ENCODE measurements around the gene PRKCZ.
A peak's percentile ranks its signal among the peaks of the same experiment; 100 is the strongest.
"Not testable (repeated sequence)": the region's sequence is repeated elsewhere in the genome, so short reads cannot be mapped to it uniquely, and the experiment has no call there.

PRKCZ gene

GRCh38 chr1:2137257-2138121, 87.3 kb downstream of the PRKCZ start:
- no peak for DNase-seq

GRCh38 chr1:2139156-2139555, 88.9 kb downstream of the PRKCZ start:
- not testable (repeated sequence) for DNase-seq

GRCh38 chr1:2141025-2141424, 90.8 kb downstream of the PRKCZ start:
- DNase-seq: no peak

- no peak for DNase-seq
These were observed 93.7 kb downstream of the PRKCZ start for GRCh38 chr1:2143814-2144500.

- DNase-seq: no peak
These were observed 94.4 kb downstream of the PRKCZ start for GRCh38 chr1:2144501-2145090.

GRCh38 chr1:2145946-2146835, 96.0 kb downstream of the PRKCZ start:
- DNase-seq: no peak

- no peak for DNase-seq
These were observed 96.8 kb downstream of the PRKCZ start for GRCh38 chr1:2146836-2147517.

GRCh38 chr1:2147869-2148268, 97.7 kb downstream of the PRKCZ start:
- not testable (repeated sequence) for DNase-seq

- peak; percentile 60 for DNase-seq
These were observed 98.5 kb downstream of the PRKCZ start for GRCh38 chr1:2148691-2149090.

- DNase-seq: no peak
These were observed 100.6 kb downstream of the PRKCZ start for GRCh38 chr1:2150801-2151200.

GRCh38 chr1:2151252-2151651, 101.0 kb downstream of the PRKCZ start:
- DNase-seq: no peak

- no peak for DNase-seq
These were observed 101.7 kb downstream of the PRKCZ start for GRCh38 chr1:2151911-2152310.

- DNase-seq: peak; percentile 47
These were observed 102.7 kb downstream of the PRKCZ start for GRCh38 chr1:2152954-2153353.

GRCh38 chr1:2154022-2154421, 103.8 kb downstream of the PRKCZ start:
- no peak for DNase-seq

- DNase-seq: no peak
These were observed 105.0 kb downstream of the PRKCZ start for GRCh38 chr1:2155147-2155598.

- DNase-seq: no peak
These were observed 105.6 kb downstream of the PRKCZ start for GRCh38 chr1:2155788-2156187.

GRCh38 chr1:2156866-2157265, 106.7 kb downstream of the PRKCZ start:
- DNase-seq: no peak

GRCh38 chr1:2157856-2158255, 107.6 kb downstream of the PRKCZ start:
- DNase-seq: no peak

GRCh38 chr1:2158272-2158671, 108.1 kb downstream of the PRKCZ start:
- DNase-seq: no peak

GRCh38 chr1:2159124-2159523, 108.9 kb downstream of the PRKCZ start:
- DNase-seq: no peak

- DNase-seq: no peak
These were observed 110.5 kb downstream of the PRKCZ start for GRCh38 chr1:2160451-2161300.

Data from activated T-cell treated with anti-CD3 and anti-CD28 coated beads, Interleukin-2, amount 50 U/mL, for 1 hour (primary cell).